Mesendoderm (in vitro differentiated cells): ENCODE data around the gene ABCB8.

ENCODE experiments used
- DNase-seq: peaks from one replicate; pipeline ENCODE4 v3.0.0; 2013
- H2AK5ac ChIP-seq: 2 replicates; pipeline ENCODE4 v1.6.1; 2013; ENCODE audit warnings: low read length, inconsistent platforms
- H2BK120ac ChIP-seq: 2 replicates; pipeline ENCODE4 v1.6.1; 2013; ENCODE audit warnings: low read depth, mild to moderate bottlenecking, low read length, moderate library complexity, mixed read lengths
- H2BK15ac ChIP-seq: replicated peaks from 2 replicates; pipeline ENCODE4 v1.6.1; 2013; ENCODE audit warnings: low read depth, mild to moderate bottlenecking, moderate library complexity
- H2BK5ac ChIP-seq: 2 replicates; pipeline ENCODE4 v1.6.1; 2013; ENCODE audit warnings: low read length, inconsistent platforms
- H3K18ac ChIP-seq: 2 replicates; pipeline ENCODE4 v1.6.1; 2013; ENCODE audit warnings: mild to moderate bottlenecking, low read length, mixed read lengths
- H3K23ac ChIP-seq: one replicate; pipeline ENCODE4 v1.6.1; 2013; ENCODE audit warnings: low read length
- H3K27ac ChIP-seq: 2 replicates; pipeline ENCODE4 v1.5.1; 2013; ENCODE audit warnings: low read depth, mild to moderate bottlenecking, inconsistent platforms, low read length, moderate library complexity
- H3K27me3 ChIP-seq: 2 replicates; pipeline ENCODE4 v1.6.1; 2013; ENCODE audit warnings: low read length, control low read depth, mild to moderate bottlenecking, inconsistent platforms; ENCODE audit not compliant: insufficient read depth, poor library complexity
- H3K36me3 ChIP-seq: 2 replicates; pipeline ENCODE4 v1.6.1; 2013; ENCODE audit warnings: low read length, inconsistent platforms; ENCODE audit not compliant: control insufficient read depth, insufficient read depth
- H3K4ac ChIP-seq: one replicate; pipeline ENCODE4 v1.6.1; 2013; ENCODE audit warnings: low read depth, mild to moderate bottlenecking, low read length, moderate library complexity
- H3K4me1 ChIP-seq: 2 replicates; pipeline ENCODE4 v1.6.1; 2013; ENCODE audit warnings: low read depth, low read length, inconsistent platforms; ENCODE audit not compliant: control insufficient read depth
- H3K4me2 ChIP-seq: 2 replicates; pipeline ENCODE4 v1.6.1; 2013; ENCODE audit warnings: low read length
- H3K4me3 ChIP-seq: 2 replicates; pipeline ENCODE4 v1.5.1; 2013; ENCODE audit warnings: mild to moderate bottlenecking, low read length
- H3K56ac ChIP-seq: one replicate; pipeline ENCODE4 v1.6.1; 2013; ENCODE audit warnings: low read length
- H3K79me1 ChIP-seq: 2 replicates; pipeline ENCODE4 v1.6.1; 2013; ENCODE audit warnings: low read length, inconsistent platforms
- H3K79me2 ChIP-seq: 2 replicates; pipeline ENCODE4 v1.6.1; 2013; ENCODE audit warnings: mild to moderate bottlenecking, low read length; ENCODE audit not compliant: control insufficient read depth, insufficient read depth
- H3K9ac ChIP-seq: 2 replicates; pipeline ENCODE4 v1.6.1; 2013; ENCODE audit warnings: low read length, inconsistent platforms
- H4K5ac ChIP-seq: one replicate; pipeline ENCODE4 v1.6.1; 2013; ENCODE audit warnings: low read length
- H4K8ac ChIP-seq: one replicate; pipeline ENCODE4 v1.6.1; 2013; ENCODE audit warnings: low read depth, mild to moderate bottlenecking, control low read depth, low read length, moderate library complexity
- WGBS: extraction: QIAGEN DNeasy Blood & Tissue Kit; methylation state at CpG from one replicate; pipeline ENCODE4 v1.1.7; 2013; ENCODE audit warnings: low lambda C conversion rate, missing lambda C conversion rate; ENCODE audit not compliant: insufficient coverage; ENCODE audit errors: extremely low coverage; 5-methylcytosine and 5-hydroxymethylcytosine counted together

The ABCB8 gene

GRCh38 chr7:151058781-151059366 lies 30.6 kb downstream of the ABCB8 start:
- WGBS: no CpG with 5 or more reads among the region's 18 CpGs
- Histone ChIP-seq H4K8ac (no peak overlapping the region), H3K27me3 (no peaks in the 10 kb centered on the region), H3K23ac (peak overlapping the region; percentile 75), H3K56ac (peak overlapping the region; percentile 87), H3K9ac (peak overlapping the region; percentile 75), H3K18ac (peak overlapping the region; percentile 52), H3K27ac (peak overlapping the region; percentile 73), H3K4ac (no peak overlapping the region), H2AK5ac (peak overlapping the region; percentile 29), H3K79me2 (no peaks in the 10 kb centered on the region), H3K4me1 (peaks cover 21% of the 10 kb centered on the region), H3K79me1 (peaks cover 6% of the 10 kb centered on the region), H3K36me3 (no peaks in the 10 kb centered on the region), H2BK120ac (no peak overlapping the region), H2BK5ac (peak overlapping the region; percentile 76), H3K4me3 (peak overlapping the region; percentile 62), H2BK15ac (no peak overlapping the region), H4K5ac (peak overlapping the region; percentile 85), H3K4me2 (peak overlapping the region; percentile 98)
- peak; percentile 58 for DNase-seq

GRCh38 chr7:151059367-151060112 lies 31.3 kb downstream of the ABCB8 start, which contains the start of gene SLC4A2:
Gene SLC4A2 (plus strand): TSS chr7:151059589. CDS start chr7:151061988, 2,399 bp downstream.
- DNase-seq: peak; percentile 84
- Histone ChIP-seq H3K27ac (peak within 1 kb of the TSS; percentile 73), H2BK5ac (peak within 1 kb of the TSS; percentile 76), H3K4me1 (peaks cover 21% of the 10 kb centered on the region), H3K23ac (peak within 1 kb of the TSS; percentile 75), H3K18ac (peak within 1 kb of the TSS; percentile 61), H3K9ac (peak within 1 kb of the TSS; percentile 86), H2BK120ac (peak within 1 kb of the TSS; percentile 30), H3K27me3 (no peaks in the 10 kb centered on the region), H3K79me1 (peaks cover 6% of the 10 kb centered on the region), H3K4ac (peak within 1 kb of the TSS; percentile 64), H2AK5ac (peak within 1 kb of the TSS; percentile 46), H4K8ac (no peak within 1 kb of the TSS), H3K56ac (peak within 1 kb of the TSS; percentile 95), H3K36me3 (no peaks in the 10 kb centered on the region), H3K79me2 (no peaks in the 10 kb centered on the region), H3K4me2 (peak within 1 kb of the TSS; percentile 98), H3K4me3 (peak within 1 kb of the TSS; percentile 71), H4K5ac (peak within 1 kb of the TSS; percentile 85), H2BK15ac (no peak within 1 kb of the TSS)
- WGBS: no CpG with 5 or more reads among the region's 75 CpGs

GRCh38 chr7:151060113-151060415 lies 31.8 kb downstream of the ABCB8 start:
- H3K36me3 ChIP-seq: peaks cover 2% of the 10 kb centered on the region
- peak overlapping the region; percentile 46 for H2AK5ac ChIP-seq
- WGBS: no CpG with 5 or more reads among the region's 17 CpGs
- no peaks in the 10 kb centered on the region for H3K27me3 ChIP-seq
- H2BK15ac ChIP-seq: no peak overlapping the region
- no peak overlapping the region for H4K8ac ChIP-seq
- no peak overlapping the region for H2BK5ac ChIP-seq
- H3K4me2 ChIP-seq: peak overlapping the region; percentile 93
- peak overlapping the region; percentile 61 for H3K18ac ChIP-seq
- H3K4ac ChIP-seq: peak overlapping the region; percentile 64
- H3K4me3 ChIP-seq: peak overlapping the region; percentile 71
- H3K23ac ChIP-seq: peak overlapping the region; percentile 75
- peak overlapping the region; percentile 30 for H2BK120ac ChIP-seq
- H3K79me2 ChIP-seq: no peaks in the 10 kb centered on the region
- H3K4me1 ChIP-seq: peaks cover 21% of the 10 kb centered on the region
- H4K5ac ChIP-seq: no peak overlapping the region
- peak; percentile 71 for DNase-seq
- H3K27ac ChIP-seq: no peak overlapping the region
- H3K56ac ChIP-seq: peak overlapping the region; percentile 95
- H3K79me1 ChIP-seq: peaks cover 6% of the 10 kb centered on the region
- peak overlapping the region; percentile 86 for H3K9ac ChIP-seq

GRCh38 chr7:151060416-151061212 lies 32.4 kb downstream of the ABCB8 start:
- Histone ChIP-seq H2BK5ac (no peak overlapping the region), H3K27ac (no peak overlapping the region), H3K79me2 (no peaks in the 10 kb centered on the region), H3K4ac (no peak overlapping the region), H3K18ac (peak overlapping the region; percentile 61), H2AK5ac (peak overlapping the region; percentile 46), H2BK15ac (no peak overlapping the region), H3K27me3 (no peaks in the 10 kb centered on the region), H3K56ac (peak overlapping the region; percentile 95), H3K4me3 (peak overlapping the region; percentile 71), H3K36me3 (peaks cover 2% of the 10 kb centered on the region), H4K8ac (no peak overlapping the region), H2BK120ac (peak overlapping the region; percentile 8), H3K4me2 (peak overlapping the region; percentile 93), H3K23ac (peak overlapping the region; percentile 75), H4K5ac (no peak overlapping the region), H3K4me1 (peaks cover 21% of the 10 kb centered on the region), H3K9ac (peak overlapping the region; percentile 86), H3K79me1 (peaks cover 6% of the 10 kb centered on the region)
- WGBS: no CpG with 5 or more reads among the region's 21 CpGs
- peak; percentile 29 for DNase-seq

- H3K27me3 ChIP-seq: no peaks in the 10 kb centered on the region
- H3K56ac ChIP-seq: peak overlapping the region; percentile 95
- DNase-seq: peak; percentile 64
- no peak overlapping the region for H3K4me3 ChIP-seq
- WGBS: no CpG with 5 or more reads among the region's 33 CpGs
- H2BK120ac ChIP-seq: no peak overlapping the region
- H3K4me2 ChIP-seq: peak overlapping the region; percentile 86
- peaks cover 6% of the 10 kb centered on the region for H3K79me1 ChIP-seq
- H2BK5ac ChIP-seq: peak overlapping the region; percentile 25
- H3K23ac ChIP-seq: no peak overlapping the region
- H3K79me2 ChIP-seq: no peaks in the 10 kb centered on the region
- H2BK15ac ChIP-seq: no peak overlapping the region
- H3K4me1 ChIP-seq: peaks cover 21% of the 10 kb centered on the region
- H4K5ac ChIP-seq: no peak overlapping the region
- no peak overlapping the region for H3K27ac ChIP-seq
- peak overlapping the region; percentile 8 for H3K18ac ChIP-seq
- H3K9ac ChIP-seq: peak overlapping the region; percentile 72
- no peak overlapping the region for H4K8ac ChIP-seq
- H3K4ac ChIP-seq: no peak overlapping the region
- H3K36me3 ChIP-seq: peaks cover 2% of the 10 kb centered on the region
- peak overlapping the region; percentile 50 for H2AK5ac ChIP-seq
Observed at GRCh38 chr7:151061213-151062110, 33.2 kb downstream of the ABCB8 start.
